ENCODE data around the gene MYO1G. TPM values are rescaled to one million over a fixed set of nuclear protein-coding genes. Genes with fewer than 3 reads are reported as not detected.

MYO1G gene
- total RNA-seq, 4 donors from 2014 or later: 1.3 to 5.0 (median 2.6) TPM

DNA sequence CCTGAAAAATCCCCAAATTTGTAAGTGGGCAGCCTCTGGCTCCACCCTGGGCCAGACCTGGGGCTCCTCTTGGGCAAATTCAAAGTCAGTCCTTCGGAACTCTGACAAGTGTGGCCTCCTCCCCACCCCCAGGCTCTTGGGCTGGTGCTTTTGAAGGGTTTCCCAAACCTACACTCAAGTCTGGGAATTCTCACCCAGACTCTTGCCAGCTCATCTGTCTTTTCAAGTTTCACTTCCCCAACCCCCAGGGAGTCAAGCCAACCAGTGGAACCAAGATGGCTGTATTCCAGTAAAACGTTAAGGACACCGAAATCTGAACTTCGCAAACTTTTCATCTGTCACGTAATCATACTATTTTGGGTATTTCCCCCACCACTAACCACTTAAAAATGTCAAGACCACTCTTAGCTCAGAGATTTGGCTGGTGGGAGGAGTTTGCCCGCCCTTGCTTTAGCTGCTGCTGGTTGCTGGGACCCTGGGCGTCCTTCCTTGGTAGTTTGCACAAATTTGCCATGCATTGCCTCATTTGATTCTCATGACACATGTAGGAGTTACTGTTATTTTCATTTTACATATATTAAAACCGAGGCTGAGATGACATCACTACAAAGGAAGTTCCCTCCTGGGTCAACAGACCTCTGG is 1.7 kb upstream of the MYO1G start:
- Histone ChIP-seq H3K27me3 (no peaks in the 10 kb centered on the region), H3K4me1 (peaks cover 32 to 74% (median 47%) of the 10 kb centered on the region in 3 donors), H3K9me3 (no peaks in the 10 kb centered on the region), H3K27ac (peak overlapping the region; percentile 44 to 87 (median 63)), H3K4me3 (no peak overlapping the region), H3K36me3 (peaks cover 5 to 49% (median 7%) of the 10 kb centered on the region in 3 donors)
- intact Hi-C loops (cut with DNase I): no loop called here
- WGBS, 2 donors: 17 to 49% methylated on average over 7 of the region's 8 CpGs
- no peak for DNase-seq
- TF ChIP-seq CTCF (IDR thresholded peaks at IDR 0.05) (no peak), POLR2A (IDR thresholded peaks at IDR 0.05) (no peak)

- intact Hi-C loops (cut with DNase I): no loop called here
- peaks cover 24 to 66% (median 39%) of the 10 kb centered on the region in 3 donors for H3K4me1 ChIP-seq
- H3K4me3 ChIP-seq: peak overlapping the region in 1 of 4 donors; percentile 57
- H3K9me3 ChIP-seq: no peaks in the 10 kb centered on the region
- no peak for DNase-seq
- WGBS, 2 donors: 32 to 48% methylated on average over 5 of the region's 8 CpGs
- TF ChIP-seq CTCF (IDR thresholded peaks at IDR 0.05) (no peak), POLR2A (IDR thresholded peaks at IDR 0.05) (no peak)
- H3K27ac ChIP-seq: peak overlapping the region; percentile 44 to 87 (median 63)
- H3K27me3 ChIP-seq: no peaks in the 10 kb centered on the region
- peaks cover 5 to 46% (median 7%) of the 10 kb centered on the region in 3 donors for H3K36me3 ChIP-seq
Observed at GRCh38 chr7:44979481-44980392, 922 bp upstream of the MYO1G start.

- Histone ChIP-seq H3K27ac (peak overlapping the region; percentile 35 to 87 (median 64)), H3K4me1 (peaks cover 18 to 50% (median 33%) of the 10 kb centered on the region in 3 donors), H3K36me3 (peaks cover 0 to 32% (median 2%) of the 10 kb centered on the region in 3 donors), H3K4me3 (peak overlapping the region; percentile 10 to 57 (median 28)), H3K27me3 (no peaks in the 10 kb centered on the region), H3K9me3 (no peaks in the 10 kb centered on the region)
- no peak for TF ChIP-seq CTCF (IDR thresholded peaks at IDR 0.05)
- no peak for TF ChIP-seq POLR2A (IDR thresholded peaks at IDR 0.05)
- DNase-seq: no peak
- intact Hi-C loops (cut with DNase I): no loop called here
- 43 to 60% methylated on average over 1 to 6 of the region's 6 CpGs for WGBS, 2 donors
Observed at GRCh38 chr7:44977959-44978335, 868 bp downstream of the MYO1G start.

GRCh38 chr7:44977304-44977958 is 1.4 kb downstream of the MYO1G start:
- peak overlapping the region; percentile 35 to 87 (median 64) for H3K27ac ChIP-seq
- 45 to 50% methylated on average over 1 to 5 of the region's 8 CpGs for WGBS, 2 donors
- TF ChIP-seq CTCF (IDR thresholded peaks at IDR 0.05): no peak
- no peak for TF ChIP-seq POLR2A (IDR thresholded peaks at IDR 0.05)
- H3K4me1 ChIP-seq: peaks cover 18 to 50% (median 33%) of the 10 kb centered on the region in 3 donors
- no peak for DNase-seq
- peak overlapping the region in 3 of 4 donors; percentile 27 to 57 (median 28) for H3K4me3 ChIP-seq
- H3K27me3 ChIP-seq: no peaks in the 10 kb centered on the region
- peaks cover 0 to 30% (median 0%) of the 10 kb centered on the region in 3 donors for H3K36me3 ChIP-seq
- no peaks in the 10 kb centered on the region for H3K9me3 ChIP-seq
- intact Hi-C loops (cut with DNase I): no loop called here

Measured in esophagus squamous epithelium (tissue), 5 donors.